Common myeloid progenitor, CD34-positive (primary cell): ENCODE measurements around the gene RELT.

ENCODE experiments used
- CTCF ChIA-PET: fragments of 350-600 bp; sonication (Branson Sonifier 250); formaldehyde crosslinking; loops from one replicate; lab custom pipeline; 2021; ENCODE audit warnings: antibody characterized with exemption; lab: Charles Lee
- POLR2A ChIA-PET: fragments of 350-600 bp; sonication (Branson Sonifier 250); formaldehyde crosslinking; loops from one replicate; lab custom pipeline; 2021; ENCODE audit warnings: antibody characterized with exemption; lab: Charles Lee
- DNase-seq, 3 donors: peaks; one replicate each; pipeline versions ENCODE4 v3.0.0 to v3.0.0-alpha.2; 2013
- H3K27ac ChIP-seq, 2 experiments: 1 replicate in 1 of 2; 2 replicates in 1 of 2; pipeline ENCODE4 v1.7.0; 2013; ENCODE audit warnings: inconsistent platforms in 2 of 2, low read length in 2 of 2, mild to moderate bottlenecking in 2 of 2, low read depth in 1 of 2, moderate library complexity in 1 of 2; ENCODE audit not compliant: severe bottlenecking in 2 of 2, insufficient read depth in 1 of 2, poor library complexity in 1 of 2
- H3K27me3 ChIP-seq, 5 experiments: replicated peaks in 2 of 5; 1 replicate in 3 of 5; 2 replicates in 2 of 5; pipeline versions ENCODE4 v1.6.1 to v1.7.0; 2013; ENCODE audit warnings: low read length in 4 of 5, mild to moderate bottlenecking in 2 of 5, moderate library complexity in 2 of 5, inconsistent platforms in 1 of 5; ENCODE audit not compliant: insufficient read depth in 5 of 5, control insufficient read depth in 4 of 5
- H3K36me3 ChIP-seq, 4 experiments: 1 replicate in 2 of 4; 2 replicates in 2 of 4; pipeline versions ENCODE4 v1.6.1 to v1.7.0; 2013; ENCODE audit warnings: low read length in 3 of 4, control low read depth in 1 of 4, mild to moderate bottlenecking in 1 of 4; ENCODE audit not compliant: control insufficient read depth in 4 of 4, insufficient read depth in 4 of 4
- H3K4me1 ChIP-seq, 4 experiments: 1 replicate in 3 of 4; 2 replicates in 1 of 4; pipeline versions ENCODE4 v1.6.1 to v1.7.1; 2013; ENCODE audit warnings: low read length in 3 of 4, mild to moderate bottlenecking in 3 of 4, control low read depth in 1 of 4, inconsistent platforms in 1 of 4, moderate library complexity in 1 of 4; ENCODE audit not compliant: control insufficient read depth in 4 of 4, insufficient read depth in 4 of 4; ENCODE audit errors: control extremely low read depth in 1 of 4
- H3K4me3 ChIP-seq, 7 experiments: 1 replicate in 4 of 7; 2 replicates in 3 of 7; pipeline versions ENCODE4 v1.5.1 to v1.7.0; 2013; ENCODE audit warnings: mild to moderate bottlenecking in 7 of 7, low read length in 6 of 7, moderate library complexity in 6 of 7, inconsistent platforms in 2 of 7, low read depth in 2 of 7, control low read depth in 1 of 7; ENCODE audit not compliant: insufficient read depth in 4 of 7, control insufficient read depth in 1 of 7; ENCODE audit errors: extremely low read depth in 1 of 7
- H3K9me3 ChIP-seq, 5 experiments: 1 replicate in 4 of 5; 2 replicates in 1 of 5; pipeline versions ENCODE4 v1.6.1 to v1.7.1; 2013; ENCODE audit warnings: low read length in 4 of 5, mild to moderate bottlenecking in 2 of 5, inconsistent platforms in 1 of 5, low read depth in 1 of 5, moderate library complexity in 1 of 5; ENCODE audit not compliant: control insufficient read depth in 4 of 5, insufficient read depth in 2 of 5; ENCODE audit errors: control extremely low read depth in 1 of 5
- WGBS: methylation state at CpG from one replicate; pipeline ENCODE4 v1.1.5; 2013; ENCODE audit not compliant: insufficient coverage; 5-methylcytosine and 5-hydroxymethylcytosine counted together

Gene RELT

GRCh38 chr11:73401217-73401923 is 25.2 kb downstream of the RELT start:
- Histone ChIP-seq H3K27me3 (no peaks in the 10 kb centered on the region), H3K27ac (no peak overlapping the region), H3K4me1 (peaks cover 0 to 9% (median 1%) of the 10 kb centered on the region in 4 experiments), H3K36me3 (peaks cover 4 to 50% (median 25%) of the 10 kb centered on the region in 4 experiments), H3K4me3 (no peak overlapping the region), H3K9me3 (no peaks in the 10 kb centered on the region)
- DNase-seq, result no peak
- WGBS, result 100% methylated on average over 3 of the region's 3 CpGs
- POLR2A ChIA-PET, result no interaction called here
- CTCF ChIA-PET, result interaction anchor here (0.8 to 19.4 kb wide), 11 partner anchors 12 to 261 kb away, joined by 3 to 348 read pairs (median 6); no protein-coding TSS in a partner anchor

- no peak for DNase-seq
- no peak overlapping the region for H3K27ac ChIP-seq
- no peaks in the 10 kb centered on the region for H3K27me3 ChIP-seq
- peaks cover 4 to 50% (median 25%) of the 10 kb centered on the region in 4 experiments for H3K36me3 ChIP-seq
- WGBS, result 96% methylated on average over 11 of the region's 15 CpGs
- ChIA-PET POLR2A (no interaction called here), CTCF (interaction anchor here (0.8 to 19.4 kb wide), 15 partner anchors 9 to 454 kb away, joined by 3 to 348 read pairs (median 6); no protein-coding TSS in a partner anchor)
- no peak overlapping the region for H3K4me3 ChIP-seq
- H3K9me3 ChIP-seq, result no peaks in the 10 kb centered on the region
- H3K4me1 ChIP-seq, result peaks cover 0 to 9% (median 1%) of the 10 kb centered on the region in 4 experiments
Measured at GRCh38 chr11:73401924-73402833, 26.0 kb downstream of the RELT start.

GRCh38 chr11:73402834-73403185 is 26.6 kb downstream of the RELT start:
- no CpG with 5 or more reads among the region's 1 CpG for WGBS
- H3K36me3 ChIP-seq, result peaks cover 8 to 49% (median 25%) of the 10 kb centered on the region in 4 experiments
- POLR2A ChIA-PET, result no interaction called here
- H3K4me1 ChIP-seq, result peaks cover 0 to 9% (median 1%) of the 10 kb centered on the region in 4 experiments
- H3K27ac ChIP-seq, result no peak overlapping the region
- no peaks in the 10 kb centered on the region for H3K27me3 ChIP-seq
- no peak overlapping the region for H3K4me3 ChIP-seq
- CTCF ChIA-PET, result interaction anchor here (0.7 to 19.4 kb wide), 15 partner anchors 10 to 528 kb away, joined by 3 to 348 read pairs (median 6); no protein-coding TSS in a partner anchor
- peak; percentile 42 to 74 (median 72) for DNase-seq
- no peaks in the 10 kb centered on the region for H3K9me3 ChIP-seq

GRCh38 chr11:73403541-73403940 is 27.3 kb downstream of the RELT start:
- ChIA-PET CTCF (interaction anchor here (0.7 to 19.4 kb wide), 15 partner anchors 10 to 527 kb away, joined by 3 to 348 read pairs (median 5); no protein-coding TSS in a partner anchor), POLR2A (interaction anchor here (0.8 kb wide), 1 partner anchor 18 kb away, joined by 3 read pairs; no protein-coding TSS in a partner anchor)
- peaks cover 0 to 8% (median 1%) of the 10 kb centered on the region in 4 experiments for H3K4me1 ChIP-seq
- 92% methylated on average over 4 of the region's 5 CpGs for WGBS
- no peak overlapping the region for H3K4me3 ChIP-seq
- peaks cover 10 to 46% (median 22%) of the 10 kb centered on the region in 4 experiments for H3K36me3 ChIP-seq
- no peak for DNase-seq
- H3K27me3 ChIP-seq, result no peaks in the 10 kb centered on the region
- H3K9me3 ChIP-seq, result no peaks in the 10 kb centered on the region
- H3K27ac ChIP-seq, result no peak overlapping the region

GRCh38 chr11:73404048-73404447 is 27.8 kb downstream of the RELT start:
- POLR2A ChIA-PET, result interaction anchor here (0.8 kb wide), 1 partner anchor 19 kb away, joined by 3 read pairs; no protein-coding TSS in a partner anchor
- Histone ChIP-seq H3K36me3 (peaks cover 10 to 48% (median 24%) of the 10 kb centered on the region in 4 experiments), H3K27ac (no peak overlapping the region)

GRCh38 chr11:73404506-73405145 is 28.4 kb downstream of the RELT start:
- Histone ChIP-seq H3K4me3 (no peak overlapping the region), H3K36me3 (peaks cover 10 to 54% (median 30%) of the 10 kb centered on the region in 4 experiments), H3K9me3 (no peaks in the 10 kb centered on the region), H3K27me3 (no peaks in the 10 kb centered on the region), H3K27ac (no peak overlapping the region), H3K4me1 (peaks cover 0 to 1% (median 0%) of the 10 kb centered on the region in 4 experiments)
- ChIA-PET POLR2A (no interaction called here), CTCF (interaction anchor here (1.7 to 19.4 kb wide), 6 partner anchors 9 to 258 kb away, joined by 4 to 348 read pairs (median 20); no protein-coding TSS in a partner anchor)
- WGBS, result 93% methylated on average over 5 of the region's 5 CpGs
- DNase-seq, result no peak

More at GRCh38 chr11:73404048-73404447, 27.8 kb downstream of the RELT start:
- 31% methylated on average over 3 of the region's 4 CpGs for WGBS
- CTCF ChIA-PET, result interaction anchor here (0.9 to 19.4 kb wide), 10 partner anchors 10 to 259 kb away, joined by 3 to 348 read pairs (median 7); no protein-coding TSS in a partner anchor
- DNase-seq, result peak; percentile 58 to 80 (median 77)
- Histone ChIP-seq H3K4me3 (no peak overlapping the region), H3K27me3 (no peaks in the 10 kb centered on the region), H3K4me1 (peaks cover 0 to 5% (median 1%) of the 10 kb centered on the region in 4 experiments), H3K9me3 (no peaks in the 10 kb centered on the region)
